CD14-positive monocyte (primary cell): ENCODE results near the gene PCBP3. TPM values are rescaled to one million over a fixed set of nuclear protein-coding genes. Genes with fewer than 3 reads are reported as not detected.
"Not testable (repeated sequence)": the region's sequence is repeated elsewhere in the genome, so short reads cannot be mapped to it uniquely, and the experiment has no call there.

Experiments
- DNase-seq, 3 donors: peaks; one replicate each; pipeline ENCODE4 v3.0.0-alpha.2; 2011 to 2022
- H2AFZ ChIP-seq: 2 replicates; pipeline ENCODE4 v1.6.0; 2012; ENCODE audit warnings: mild to moderate bottlenecking, low read depth, low read length, inconsistent platforms; ENCODE audit not compliant: insufficient read depth, poor library complexity, severe bottlenecking
- H3K27ac ChIP-seq, 2 donors: 1 replicate in 1 of 2; 2 replicates in 1 of 2; pipeline ENCODE4 v1.5.1; 2012 to 2013; ENCODE audit warnings: low read length in 2 of 2, control low read depth in 1 of 2, inconsistent platforms in 1 of 2, low read depth in 1 of 2, mild to moderate bottlenecking in 1 of 2
- H3K27me3 ChIP-seq, 2 donors: one replicate each; pipeline versions ENCODE4 v1.6.0 to v1.6.1; 2011 to 2013; ENCODE audit warnings: low read length in 2 of 2; ENCODE audit not compliant: control insufficient read depth in 2 of 2, insufficient read depth in 2 of 2
- H3K36me3 ChIP-seq, 2 donors: replicated peaks in 1 of 2; 1 replicate in 1 of 2; 2 replicates in 1 of 2; pipeline versions ENCODE4 v1.5.1 to v1.6.1; 2012 to 2013; ENCODE audit warnings: low read length in 2 of 2, control low read depth in 1 of 2, inconsistent platforms in 1 of 2, mild to moderate bottlenecking in 1 of 2; ENCODE audit not compliant: insufficient read depth in 2 of 2, control insufficient read depth in 1 of 2
- H3K4me1 ChIP-seq, 2 donors: 1 replicate in 1 of 2; 2 replicates in 1 of 2; pipeline versions ENCODE4 v1.5.1 to v1.6.1; 2012 to 2013; ENCODE audit warnings: low read length in 2 of 2, control low read depth in 1 of 2, inconsistent platforms in 1 of 2, mild to moderate bottlenecking in 1 of 2, moderate library complexity in 1 of 2; ENCODE audit not compliant: insufficient read depth in 2 of 2, control insufficient read depth in 1 of 2
- H3K4me2 ChIP-seq: replicated peaks from 2 replicates; pipeline ENCODE3; 2012; ENCODE audit warnings: low read length, moderate library complexity, mild to moderate bottlenecking; ENCODE audit not compliant: poor library complexity, severe bottlenecking; ENCODE audit errors: extremely low read depth
- H3K4me3 ChIP-seq, 3 experiments: fragments of 200-600 bp in 1 of 3; sonication (generic) in 1 of 3; replicated peaks in 1 of 3; 1 replicate in 2 of 3; 2 replicates in 1 of 3; pipeline ENCODE4 v1.5.1; 2011 to 2013; ENCODE audit warnings: low read length in 3 of 3, mild to moderate bottlenecking in 3 of 3, control low read depth in 2 of 3, low read depth in 2 of 3, inconsistent platforms in 1 of 3, moderate library complexity in 1 of 3
- H3K79me2 ChIP-seq: 2 replicates; pipeline ENCODE4 v1.6.0; 2012; ENCODE audit warnings: mild to moderate bottlenecking, control low read depth, inconsistent platforms, low read length, moderate library complexity; ENCODE audit not compliant: insufficient read depth
- H3K9ac ChIP-seq: 2 replicates; pipeline ENCODE4 v1.6.0; 2017; ENCODE audit warnings: low read length, mild to moderate bottlenecking; ENCODE audit not compliant: insufficient read depth, poor library complexity, severe bottlenecking
- H3K9me3 ChIP-seq, 2 donors: replicated peaks in 1 of 2; 1 replicate in 1 of 2; 2 replicates in 1 of 2; pipeline versions ENCODE4 v1.5.1 to v1.6.1; 2012 to 2013; ENCODE audit warnings: low read length in 2 of 2, control low read depth in 1 of 2; ENCODE audit not compliant: control insufficient read depth in 1 of 2, insufficient read depth in 1 of 2
- H4K20me1 ChIP-seq: 2 replicates; pipeline ENCODE4 v1.6.0; 2012; ENCODE audit warnings: mild to moderate bottlenecking, low read length, control low read depth, moderate library complexity; ENCODE audit not compliant: insufficient read depth
- H3K27ac Mint-ChIP-seq, 7 donors: one replicate each; pipeline ENCODE4 v1.8.0; 2020; ENCODE audit warnings: mild to moderate bottlenecking in 7 of 7, mixed read lengths in 7 of 7, moderate library complexity in 6 of 7, inconsistent platforms in 2 of 7
- H3K27me3 Mint-ChIP-seq, 3 donors: one replicate each; pipeline ENCODE4 v1.8.0; 2021 to 2022; ENCODE audit warnings: low read depth in 3 of 3, mild to moderate bottlenecking in 3 of 3, mixed read lengths in 3 of 3, moderate library complexity in 3 of 3, inconsistent platforms in 1 of 3
- H3K36me3 Mint-ChIP-seq, 2 donors: one replicate each; pipeline ENCODE4 v1.8.0; 2020; ENCODE audit warnings: mixed read lengths in 2 of 2, inconsistent platforms in 1 of 2, mild to moderate bottlenecking in 1 of 2
- H3K4me1 Mint-ChIP-seq: one replicate; pipeline ENCODE4 v1.8.0; 2020; ENCODE audit warnings: mild to moderate bottlenecking, mixed read lengths
- H3K4me3 Mint-ChIP-seq, 2 donors: one replicate each; pipeline ENCODE4 v1.8.0; 2020; ENCODE audit warnings: mild to moderate bottlenecking in 2 of 2, mixed read lengths in 2 of 2, moderate library complexity in 1 of 2
- H3K9me3 Mint-ChIP-seq, 7 donors: one replicate each; pipeline ENCODE4 v1.8.0; 2020 to 2022; ENCODE audit warnings: mixed read lengths in 7 of 7, mild to moderate bottlenecking in 6 of 7, moderate library complexity in 6 of 7, inconsistent platforms in 2 of 7
- CTCF ChIP-seq: fragments of 200-600 bp; IDR thresholded peaks from one replicate; pipeline ENCODE4 v1.8.0; 2022; ENCODE audit warnings: antibody characterized with exemption, mild to moderate bottlenecking
- WGBS: methylation state at CpG from one replicate; pipeline ENCODE4 v1.1.5; 2013; ENCODE audit warnings: missing lambda C conversion rate; ENCODE audit not compliant: insufficient coverage; 5-methylcytosine and 5-hydroxymethylcytosine counted together
- intact Hi-C, 2 donors: fragments of 100-400 bp; cut with micrococcal nuclease; formaldehyde crosslinking; loops; one replicate each; pipeline versions ENCODE4 v1.15.0 to v1.15.1; 2023
- polyA plus RNA-seq, 3 donors: library from polyadenylated mRNA; depleted of rRNA in 1 of 3; unstranded in 2 of 3; stranded (reverse) in 1 of 3; fragments of 300-500 nt in 2 of 3; fragments of >200 nt in 1 of 3; fragmentation: Illumina TruSeq in 2 of 3; gene quantifications; 1 replicate in 2 of 3; 2 replicates in 1 of 3; pipeline ENCODE4 v1.2.3, GENCODE V29; 2012 to 2021

The PCBP3 gene
- polyA plus RNA-seq, 3 donors, result 0.34 to 0.49 TPM; not detected in 1

GRCh38 chr21:45669382-45669781 is 25.9 kb downstream of the PCBP3 start:
- TF ChIP-seq CTCF, result no peak
- H3K27ac Mint-ChIP-seq, result no peak overlapping the region
- Histone ChIP-seq H2AFZ (no peak overlapping the region), H3K27me3 (no peaks in the 10 kb centered on the region), H3K4me1 (no peaks in the 10 kb centered on the region), H3K36me3 (no peaks in the 10 kb centered on the region), H3K9ac (no peak overlapping the region), H3K4me2 (no peak overlapping the region), H3K9me3 (peaks cover 7 to 9% of the 10 kb centered on the region in 2 donors), H3K4me3 (no peak overlapping the region), H4K20me1 (no peaks in the 10 kb centered on the region), H3K79me2 (no peaks in the 10 kb centered on the region), H3K27ac (no peak overlapping the region)
- H3K36me3 Mint-ChIP-seq, result no peaks in the 10 kb centered on the region
- H3K9me3 Mint-ChIP-seq, result peaks cover 8 to 26% (median 22%) of the 10 kb centered on the region in 7 donors
- no peak overlapping the region for H3K4me3 Mint-ChIP-seq
- H3K27me3 Mint-ChIP-seq, result peaks cover 0 to 2% (median 0%) of the 10 kb centered on the region in 3 donors
- no peak for DNase-seq
- no CpG with 5 or more reads among the region's 1 CpG for WGBS
- intact Hi-C loops, result no loop called here
- H3K4me1 Mint-ChIP-seq, result no peaks in the 10 kb centered on the region

- Histone ChIP-seq H3K4me2 (no peak overlapping the region), H3K9ac (no peak overlapping the region), H3K4me1 (no peaks in the 10 kb centered on the region), H3K79me2 (no peaks in the 10 kb centered on the region), H3K27ac (no peak overlapping the region), H3K9me3 (peaks cover 3 to 9% of the 10 kb centered on the region in 2 donors), H3K36me3 (no peaks in the 10 kb centered on the region), H3K27me3 (no peaks in the 10 kb centered on the region), H3K4me3 (no peak overlapping the region), H2AFZ (no peak overlapping the region), H4K20me1 (no peaks in the 10 kb centered on the region)
- H3K27me3 Mint-ChIP-seq, result peaks cover 0 to 2% (median 0%) of the 10 kb centered on the region in 3 donors
- WGBS, result 90% methylated on average over 3 of the region's 3 CpGs
- DNase-seq, result no peak
- H3K27ac Mint-ChIP-seq, result no peak overlapping the region
- peaks cover 0 to 2% of the 10 kb centered on the region in 2 donors for H3K36me3 Mint-ChIP-seq
- no peaks in the 10 kb centered on the region for H3K4me1 Mint-ChIP-seq
- H3K9me3 Mint-ChIP-seq, result peaks cover 8 to 17% (median 14%) of the 10 kb centered on the region in 7 donors
- no peak for TF ChIP-seq CTCF
- no peak overlapping the region for H3K4me3 Mint-ChIP-seq
- intact Hi-C loops, result no loop called here
These were observed 27.2 kb downstream of the PCBP3 start for GRCh38 chr21:45670731-45671130.

- H3K4me3 Mint-ChIP-seq, H3K4me1 ChIP-seq, H3K36me3 ChIP-seq, H3K4me2 ChIP-seq, H3K79me2 ChIP-seq, H3K9me3 Mint-ChIP-seq, H3K9me3 ChIP-seq, H3K27me3 Mint-ChIP-seq, DNase-seq, H3K27me3 ChIP-seq, H4K20me1 ChIP-seq, H3K27ac Mint-ChIP-seq, H3K36me3 Mint-ChIP-seq, H3K9ac ChIP-seq, H3K27ac ChIP-seq, intact Hi-C loops, H2AFZ ChIP-seq, H3K4me1 Mint-ChIP-seq, H3K4me3 ChIP-seq: not testable (repeated sequence)
- no CpG with 5 or more reads among the region's 1 CpG for WGBS
These were observed 35.3 kb downstream of the PCBP3 start for GRCh38 chr21:45678790-45679189.
